Measurements from ENCODE around the gene MRPS26.

MRPS26 gene

GRCh38 chr20:3094848-3095629 is 49.2 kb downstream of the MRPS26 start:
- POLR2A ChIA-PET: no interaction called here
- CTCF ChIA-PET: interaction anchor here (1.0 to 1.3 kb wide), 3 partner anchors 9 to 41 kb away, joined by 3 to 5 read pairs (median 4); no protein-coding TSS in a partner anchor

More at GRCh38 chr20:3094848-3095629, 49.2 kb downstream of the MRPS26 start:
- DNase-seq (ENCODE audit: low read depth, low spot score): no peak
- no peak for TF ChIP-seq CTCF (IDR thresholded peaks at IDR 0.05; ENCODE audit: insufficient read depth, low read length, missing control alignments)
- H3K4me3 ChIP-seq (ENCODE audit: low read depth, low read length): no peak overlapping the region
